Activated CD8-positive, alpha-beta memory T cell treated with anti-CD3 and anti-CD28 coated beads for 1 hour (primary cell): ENCODE measurements around the gene MIP.
"Not testable (repeated sequence)": the region's sequence is repeated elsewhere in the genome, so short reads cannot be mapped to it uniquely, and the experiment has no call there.

Experiments used
- DNase-seq, 2 donors: peaks; one replicate each; pipeline ENCODE4 v3.0.0-alpha.2; 2020; ENCODE audit warnings: low read depth in 1 of 2; ENCODE audit errors: extremely low read depth in 1 of 2

MIP gene

DNA sequence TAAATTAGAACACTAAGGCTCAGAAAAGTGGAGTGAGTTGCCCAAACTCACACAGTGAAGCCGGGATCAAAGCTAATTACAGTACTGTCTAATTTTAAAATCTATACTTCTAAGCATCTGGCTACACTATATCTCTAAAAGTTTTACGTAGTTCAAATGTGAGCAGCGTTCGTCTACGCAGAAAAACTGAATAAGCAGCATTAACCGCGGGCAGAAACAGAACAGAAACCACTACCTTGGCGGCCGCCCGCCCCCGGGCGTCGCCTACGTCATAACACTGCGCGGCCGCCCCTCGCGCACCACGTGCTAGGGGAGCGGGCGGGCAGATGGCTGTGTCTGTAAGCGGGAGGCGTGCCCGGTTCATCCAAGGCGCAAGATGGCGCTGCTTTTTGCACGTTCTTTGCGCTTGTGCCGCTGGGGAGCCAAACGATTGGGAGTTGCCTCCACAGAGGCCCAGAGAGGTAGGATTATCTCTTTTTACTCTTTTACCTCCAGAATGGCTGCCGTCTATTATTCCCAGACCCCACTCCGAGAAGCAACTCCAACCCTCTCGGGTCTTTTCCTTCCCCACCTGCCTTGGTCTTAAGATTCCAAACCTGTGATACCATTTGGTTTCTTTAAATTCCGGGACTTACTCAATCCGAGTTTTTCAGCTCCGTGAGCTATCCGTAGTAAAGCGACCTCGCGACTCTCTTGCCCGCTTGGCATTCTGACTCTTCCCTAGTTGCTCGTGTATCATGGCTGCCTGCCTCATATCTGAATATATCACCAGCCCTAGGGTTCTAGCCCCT, 14.0 kb upstream of the MIP start, which contains the start of gene SPRYD4:
Gene SPRYD4, plus strand, starts transcription at position 363 of the 791 bp plus-strand sequence. Its CDS starts 14 bp downstream, at position 377.
- peak; percentile 83 to 89 for DNase-seq

DNA sequence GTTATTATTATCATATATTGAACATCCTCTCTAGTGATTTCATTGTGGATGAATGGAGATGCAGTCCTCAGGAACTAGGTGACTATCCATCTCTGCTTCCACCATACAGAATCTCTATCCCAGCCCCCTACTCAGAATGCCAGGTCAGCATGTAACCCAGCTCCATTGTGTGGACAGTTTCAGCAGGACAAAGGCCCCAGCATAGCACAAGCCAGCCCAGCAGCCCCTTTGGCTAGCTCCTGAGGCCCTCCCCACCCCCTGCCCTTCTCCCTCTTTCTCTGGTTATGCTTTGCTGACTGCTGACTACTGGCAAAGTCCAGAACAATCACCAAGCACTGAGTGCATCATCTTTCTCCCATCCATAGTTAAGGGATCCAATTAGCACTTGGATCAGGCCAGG, 8.1 kb upstream of the MIP start:
- DNase-seq, result no peak

DNA sequence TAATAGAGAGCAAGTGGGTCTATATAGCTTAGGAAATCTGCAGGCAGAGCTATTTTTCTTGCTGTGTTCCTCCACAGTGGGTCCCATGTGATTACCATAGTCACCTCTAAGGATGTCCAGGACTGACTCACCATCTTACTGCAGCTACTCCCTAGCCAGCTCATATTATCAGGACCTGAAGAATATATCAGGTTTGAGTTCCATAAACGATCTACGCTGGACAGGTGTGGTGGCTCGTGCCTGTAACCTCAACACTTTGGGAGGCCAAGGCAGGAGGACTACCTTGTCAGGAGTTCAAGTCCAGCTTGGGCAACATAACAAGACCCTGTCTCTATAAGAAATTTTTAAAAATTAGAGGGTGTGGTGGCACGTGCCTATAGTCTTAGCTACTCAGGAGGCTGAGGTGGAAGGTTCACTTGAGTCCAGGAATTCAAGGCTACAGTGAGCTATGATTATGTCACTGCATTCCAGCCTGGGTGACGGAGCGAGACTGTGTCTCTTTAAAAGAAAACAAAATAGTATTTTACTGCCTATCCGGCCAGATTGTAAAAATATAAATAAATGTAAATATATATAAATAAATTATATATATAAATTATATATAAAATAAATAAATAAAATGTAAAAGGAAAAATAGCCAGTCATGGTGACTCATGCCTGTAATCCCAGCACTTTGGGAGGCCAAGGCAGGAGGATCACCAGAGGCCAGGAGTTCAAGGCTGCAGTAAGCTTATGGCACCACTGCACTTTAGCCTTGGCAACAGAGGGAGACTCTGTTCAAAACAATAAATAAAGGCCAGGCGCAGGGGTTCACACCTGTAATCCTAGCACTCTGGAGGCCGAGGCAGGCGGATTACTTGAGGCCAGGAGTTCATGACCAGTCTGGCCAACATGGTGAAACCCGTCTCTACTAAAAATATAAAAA, 7.0 kb upstream of the MIP start:
- no peak for DNase-seq

DNA sequence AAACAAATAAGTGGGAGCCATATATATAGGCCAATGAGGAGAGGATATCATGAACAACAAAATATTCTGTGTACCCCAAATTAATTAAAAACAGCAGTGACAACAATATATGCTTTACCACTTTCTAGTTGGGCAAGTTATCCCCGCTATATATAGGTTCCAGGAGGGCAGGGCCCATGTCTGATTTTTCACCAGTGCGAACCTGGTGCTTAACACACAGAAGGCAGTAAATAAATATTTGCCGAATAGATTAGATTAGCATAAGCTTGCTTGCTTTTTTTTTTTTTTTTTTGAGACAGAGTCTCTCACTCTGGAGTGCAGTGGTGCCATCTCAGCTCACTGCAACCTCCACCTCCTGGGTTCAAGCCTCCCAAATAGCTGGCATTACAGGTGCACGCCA, 3.4 kb upstream of the MIP start:
- no peak for DNase-seq

DNA sequence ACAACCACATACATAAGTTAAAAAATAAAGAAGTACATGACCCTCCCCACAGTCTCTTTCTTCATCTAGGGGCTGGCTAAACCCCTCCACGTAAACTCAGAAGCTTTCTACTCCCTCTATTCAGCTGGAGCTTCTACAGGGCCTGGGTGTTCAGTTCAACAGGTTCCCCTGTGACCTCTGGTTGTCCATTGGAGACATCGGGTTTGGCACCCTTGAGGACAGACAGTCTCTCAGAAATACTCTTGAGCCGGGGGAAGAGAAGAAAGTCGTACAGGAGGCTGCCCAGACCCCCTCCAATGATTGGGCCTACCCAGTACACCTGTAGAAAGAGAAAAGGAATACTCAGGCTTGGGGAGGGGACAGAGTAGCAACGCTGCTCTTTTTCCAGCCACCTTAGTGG, 3.3 kb downstream of the MIP start:
- DNase-seq, result no peak

DNA sequence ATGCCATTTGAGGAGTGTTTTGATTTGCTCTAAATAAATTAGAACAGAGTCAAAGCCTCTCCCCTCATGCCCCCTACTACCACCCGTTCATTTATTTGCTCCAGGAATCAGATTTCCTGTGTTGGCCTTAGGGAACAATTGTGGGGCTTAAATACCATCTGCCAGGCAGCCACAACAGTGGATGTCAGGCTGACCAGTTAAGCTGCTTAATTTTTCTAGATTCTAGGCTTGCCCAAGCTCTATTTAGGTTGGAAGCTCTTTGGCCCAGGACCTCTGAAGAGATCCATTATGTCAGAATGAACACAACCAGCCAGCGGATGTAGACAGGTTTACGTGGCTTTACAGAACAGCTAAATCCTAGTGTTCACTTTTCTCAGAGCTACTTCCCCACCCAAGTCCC, 4.2 kb downstream of the MIP start:
- DNase-seq, result no peak

DNA sequence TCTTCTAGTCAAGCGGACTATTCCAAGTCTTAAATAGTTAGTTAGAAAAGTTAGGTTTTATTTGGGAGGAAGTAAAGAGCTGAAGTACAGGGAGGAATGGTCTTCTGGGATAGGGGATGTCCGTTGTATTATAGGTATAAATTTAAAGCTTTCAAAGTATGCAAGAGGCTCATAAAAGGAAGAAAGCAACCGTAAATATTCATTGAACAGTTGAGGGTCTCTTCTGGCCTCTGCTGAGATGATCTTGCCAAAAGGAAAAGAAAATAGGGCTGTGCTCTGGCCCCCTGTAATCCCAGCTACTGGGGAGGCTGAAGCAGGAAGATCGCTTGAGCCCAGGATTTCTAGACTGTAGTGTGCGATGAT, 4.9 kb downstream of the MIP start:
- DNase-seq, result no peak

DNA sequence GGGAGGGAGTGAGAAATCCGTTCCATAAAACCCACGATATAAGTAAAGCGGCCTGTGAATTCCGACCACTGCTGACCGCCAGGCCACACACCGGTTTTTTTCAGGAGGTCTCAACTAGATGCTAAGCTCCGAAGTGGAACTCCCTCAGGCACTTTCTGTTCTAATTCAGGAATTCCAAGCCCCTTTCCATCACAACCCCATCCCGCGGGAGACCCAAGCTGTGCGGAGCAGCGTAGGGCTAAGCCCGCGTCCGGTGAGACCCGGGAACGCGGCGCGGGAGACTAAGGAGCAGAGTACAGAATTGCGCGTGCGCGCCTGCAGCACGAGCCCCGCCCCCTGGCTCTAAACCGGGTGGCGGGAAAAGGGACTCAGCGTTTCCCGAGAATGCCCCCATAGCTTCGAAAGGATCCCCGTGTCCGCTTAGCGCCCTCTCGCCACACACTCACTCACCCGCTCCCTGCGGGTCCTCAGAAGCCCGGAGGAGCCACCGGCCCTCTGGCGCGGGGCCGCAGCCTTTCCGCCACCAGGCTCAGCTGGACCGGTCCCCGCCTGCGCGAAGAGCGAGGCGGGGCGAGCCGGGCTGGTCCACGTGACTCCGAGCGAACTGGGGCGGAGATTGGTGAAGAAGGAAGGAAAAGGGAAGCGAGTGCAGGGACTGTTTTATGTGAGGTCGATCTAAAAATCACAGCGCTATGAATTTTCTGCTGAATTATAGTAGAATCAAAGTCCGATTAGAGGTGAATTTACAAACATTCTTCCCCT, 5.4 kb downstream of the MIP start, which contains the start of gene TIMELESS:
Gene TIMELESS, minus strand, starts transcription at position 567 of the 762 bp plus-strand sequence. CDS start 15,256 bp downstream, outside the sequence.
- DNase-seq, result peak; percentile 57 to 69

DNA sequence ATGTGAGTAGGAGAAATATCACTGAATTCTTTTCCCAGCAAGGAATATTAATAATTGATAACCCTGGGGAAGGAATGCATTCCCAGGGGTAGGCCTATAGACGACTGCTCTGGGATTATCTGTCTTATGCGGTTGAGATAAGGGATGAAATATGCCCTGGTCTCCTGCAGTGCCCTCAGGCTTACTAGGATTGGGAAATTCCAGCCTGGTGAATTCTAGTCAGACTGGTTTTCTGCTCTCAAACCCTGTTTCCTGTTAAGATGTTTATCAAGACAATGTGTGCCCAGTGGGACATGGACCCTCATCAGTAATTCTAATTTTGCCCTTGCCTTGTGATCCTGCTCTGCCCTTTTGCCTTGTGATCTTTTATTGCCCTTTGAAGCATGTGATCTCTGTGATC, 11.2 kb downstream of the MIP start:
- DNase-seq, result not testable (repeated sequence)

DNA sequence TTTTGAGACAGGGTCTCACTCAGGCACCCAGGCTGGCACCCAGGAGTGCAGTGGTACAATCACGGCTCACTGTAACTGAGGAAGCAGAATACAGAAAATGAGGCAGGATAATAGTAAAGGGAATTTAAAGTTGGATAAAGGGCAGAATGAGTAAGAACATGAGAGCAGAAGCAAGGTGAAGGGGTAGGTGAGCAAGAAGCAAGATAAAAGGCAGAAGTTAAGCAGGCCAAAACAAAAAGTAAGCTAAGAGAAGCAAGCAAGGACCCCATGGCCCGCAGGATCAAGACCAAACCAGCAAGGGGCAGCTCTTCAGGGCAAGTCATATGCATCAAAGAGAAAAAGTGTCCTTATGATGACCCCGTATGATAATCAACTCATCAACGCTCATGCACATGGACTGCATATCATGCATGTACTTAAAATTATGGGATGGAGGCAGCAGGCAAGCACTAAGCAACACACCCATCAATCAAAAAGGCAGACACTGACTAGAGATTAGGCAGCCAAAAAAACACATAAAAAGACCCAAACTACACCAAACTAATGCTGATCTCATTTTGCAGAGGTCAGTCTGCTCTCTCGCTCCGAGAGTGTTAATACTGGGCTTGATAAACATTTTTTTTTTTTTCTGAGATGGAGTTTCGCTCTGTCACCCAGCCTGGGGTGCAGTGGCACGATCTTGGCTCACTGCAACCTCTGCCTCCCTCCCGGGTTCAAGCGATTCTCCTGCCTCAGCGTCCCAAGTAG, 16.9 kb downstream of the MIP start:
- no peak for DNase-seq

DNA sequence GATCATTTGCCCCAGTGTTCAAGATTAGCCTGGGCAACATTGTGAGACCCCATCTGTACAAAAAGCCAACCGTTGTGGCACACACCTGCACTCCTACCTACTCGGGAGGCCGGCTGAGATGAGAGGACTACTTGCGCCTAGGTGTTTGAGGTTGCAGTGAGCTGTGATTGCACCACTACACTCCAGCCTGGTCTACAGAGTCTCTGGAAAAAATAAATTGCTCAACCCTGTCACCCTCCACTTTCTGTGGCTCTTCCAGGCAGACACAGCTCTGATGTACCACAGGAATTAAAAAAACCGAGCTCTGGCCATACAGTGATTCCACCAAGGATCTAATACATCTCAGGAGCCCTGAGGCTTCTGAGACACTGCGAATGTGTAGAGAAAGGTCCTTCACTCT, 19.6 kb downstream of the MIP start:
- DNase-seq, result no peak

DNA sequence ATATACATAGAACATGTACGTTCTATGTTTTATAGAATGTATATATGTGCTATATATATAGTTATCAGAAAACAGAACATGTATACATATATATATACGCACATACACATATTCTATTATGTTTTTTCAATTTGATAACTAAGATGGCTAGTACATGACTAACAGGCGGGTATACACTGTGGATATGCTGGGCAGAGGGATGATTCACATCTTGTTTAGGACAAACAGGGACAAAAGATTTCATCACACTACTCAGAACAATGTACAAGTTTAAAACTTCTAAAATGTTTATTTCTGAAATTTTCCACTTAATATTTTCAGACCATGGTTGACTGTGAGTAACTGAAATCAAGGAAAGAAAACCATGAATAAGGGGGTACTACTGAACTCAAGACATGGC, 22.6 kb downstream of the MIP start:
- DNase-seq, result no peak

DNA sequence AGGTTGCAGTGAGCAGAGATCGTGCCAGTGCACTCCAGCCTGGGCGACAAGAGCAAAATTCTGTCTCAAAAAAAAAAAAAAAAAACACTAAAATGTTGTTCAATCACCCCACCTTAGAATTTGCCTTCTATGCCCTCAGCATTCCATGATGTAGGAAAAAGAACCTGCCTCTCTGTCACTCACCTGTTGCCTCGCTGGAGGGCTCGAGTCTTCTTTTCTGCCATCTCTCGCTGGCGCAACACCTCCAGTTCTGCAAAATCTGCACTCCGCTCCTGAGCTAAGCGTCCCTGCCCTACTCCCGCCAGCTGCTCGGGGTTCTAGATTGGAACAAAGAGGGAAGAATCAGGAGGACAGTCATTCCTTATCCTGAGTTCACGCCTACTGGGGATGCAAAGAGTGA, 23.2 kb downstream of the MIP start:
- DNase-seq, result no peak

DNA sequence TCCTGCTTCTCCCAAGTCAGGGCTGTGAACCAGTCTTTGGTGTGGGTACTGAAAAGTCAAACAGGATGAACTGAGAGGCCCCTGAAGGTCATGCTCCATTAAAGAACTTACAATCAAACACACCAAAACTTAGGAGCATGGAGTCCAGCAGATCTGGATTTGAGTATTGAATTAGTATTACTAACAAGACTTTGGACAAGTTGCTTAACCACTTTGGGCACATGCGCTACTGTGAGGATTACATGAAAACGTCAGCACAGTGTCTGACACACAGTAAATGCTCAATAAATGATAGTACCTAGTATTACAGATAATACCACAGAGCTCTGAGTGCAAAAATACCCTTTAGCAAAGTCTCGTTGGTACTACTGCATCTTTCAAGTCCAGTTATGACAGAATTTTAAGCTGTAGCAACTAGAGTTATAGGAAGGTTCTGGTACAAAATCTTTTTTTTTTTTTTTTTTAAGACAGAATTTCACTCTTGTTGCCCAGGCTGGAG, 28.5 kb downstream of the MIP start:
- no peak for DNase-seq

DNA sequence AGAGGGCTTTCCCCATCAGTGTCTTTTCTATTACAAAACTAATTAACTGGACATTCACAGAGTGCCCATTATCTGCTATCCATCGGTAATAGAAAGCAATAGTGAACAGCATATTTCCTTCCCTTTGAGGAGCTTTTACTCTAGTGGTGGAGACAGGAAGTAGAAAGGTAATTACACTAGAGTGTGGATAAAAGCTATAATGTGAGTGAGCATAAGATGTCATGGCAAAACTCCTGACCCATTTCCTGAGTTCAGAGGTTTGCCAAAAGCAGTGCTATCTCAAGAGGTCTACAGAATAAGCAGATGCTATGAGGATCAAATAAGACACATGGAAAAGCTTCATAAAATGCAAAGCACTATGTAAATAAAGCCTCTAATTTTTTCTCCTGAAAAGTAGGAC, 29.3 kb downstream of the MIP start:
- no peak for DNase-seq

DNA sequence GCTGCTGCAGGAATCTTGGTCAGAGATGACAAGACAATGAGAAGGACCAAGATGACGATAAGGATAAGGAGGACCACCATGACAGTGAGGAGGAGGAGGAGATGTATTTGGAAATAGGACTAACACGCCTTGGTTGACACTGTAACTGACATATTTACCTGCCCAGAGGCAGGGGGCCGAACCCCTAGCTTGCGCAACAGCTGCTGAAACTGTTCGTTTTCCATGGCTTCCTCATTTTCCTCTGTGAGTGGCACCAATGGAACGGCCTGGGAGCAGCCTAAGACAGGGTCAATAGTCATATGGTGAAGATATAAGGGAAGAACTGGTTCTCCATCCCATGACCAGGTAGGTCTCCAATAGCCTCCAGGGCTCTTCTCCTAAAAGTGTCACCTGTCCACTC, 34.0 kb downstream of the MIP start:
- no peak for DNase-seq

DNA sequence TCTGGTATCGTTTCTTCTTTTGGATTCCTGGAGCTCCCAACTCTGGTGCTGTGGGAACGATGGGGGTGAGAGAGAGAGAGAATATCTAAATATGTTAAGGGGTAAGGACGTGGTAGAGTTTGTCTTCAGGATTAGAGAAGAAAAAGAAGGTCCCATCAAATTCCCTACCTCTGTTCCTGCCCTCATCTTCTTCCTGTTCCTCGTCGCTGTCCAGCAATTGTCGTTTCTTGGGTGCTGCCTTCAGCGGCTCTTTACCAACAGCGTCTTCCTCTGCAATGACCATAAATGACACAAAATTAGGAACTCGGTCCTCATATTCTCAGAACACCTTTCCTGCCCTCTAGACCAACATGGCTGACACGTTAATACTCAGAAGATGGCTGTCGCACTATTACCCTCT, 36.7 kb downstream of the MIP start:
- no peak for DNase-seq

DNA sequence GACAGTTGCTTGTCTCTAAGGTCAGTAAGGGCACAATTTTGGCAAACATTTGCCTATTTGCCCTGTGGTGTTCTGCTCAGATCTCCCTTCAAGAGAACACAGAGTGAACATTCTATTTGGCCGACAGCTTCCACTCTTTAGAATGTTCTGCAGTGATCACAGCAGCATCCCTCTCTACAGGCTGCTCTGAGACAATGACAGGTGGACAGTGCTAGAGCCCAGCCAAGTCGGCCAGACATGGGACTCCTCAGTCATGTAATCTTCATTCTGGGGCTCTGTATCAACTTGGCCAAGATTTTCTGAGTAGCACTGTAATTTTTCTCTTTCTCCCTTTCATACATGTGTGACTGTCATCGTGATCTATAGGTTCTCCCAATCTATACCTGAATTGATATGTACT, 40.1 kb downstream of the MIP start:
- no peak for DNase-seq

DNA sequence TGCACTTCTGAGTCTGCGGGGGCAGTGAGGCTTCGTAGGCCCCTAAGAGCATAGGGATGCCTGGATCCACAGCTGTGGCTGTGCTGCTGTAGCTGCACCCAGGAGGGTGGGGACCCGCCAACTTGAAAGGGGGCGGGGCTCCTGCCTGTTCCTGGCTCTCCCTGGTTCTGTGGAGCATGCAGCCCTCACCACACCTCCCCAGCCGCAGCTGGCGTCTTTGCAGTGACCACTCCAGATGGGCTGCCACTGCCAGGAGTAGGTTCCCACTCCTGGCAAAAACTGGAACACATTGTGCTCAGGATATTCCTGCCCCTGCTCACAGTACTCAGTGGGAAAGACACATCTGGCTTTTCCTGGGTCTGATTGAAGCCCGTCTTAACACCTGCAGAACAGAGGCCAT, 41.1 kb downstream of the MIP start:
- no peak for DNase-seq
